Measurements from ENCODE around the gene C16orf46. TPM values are rescaled to one million over a fixed set of nuclear protein-coding genes. Genes with fewer than 3 reads are reported as not detected.

Gene C16orf46
- polyA plus RNA-seq, 1 donor from 2014 or later: 8.7 TPM

DNA sequence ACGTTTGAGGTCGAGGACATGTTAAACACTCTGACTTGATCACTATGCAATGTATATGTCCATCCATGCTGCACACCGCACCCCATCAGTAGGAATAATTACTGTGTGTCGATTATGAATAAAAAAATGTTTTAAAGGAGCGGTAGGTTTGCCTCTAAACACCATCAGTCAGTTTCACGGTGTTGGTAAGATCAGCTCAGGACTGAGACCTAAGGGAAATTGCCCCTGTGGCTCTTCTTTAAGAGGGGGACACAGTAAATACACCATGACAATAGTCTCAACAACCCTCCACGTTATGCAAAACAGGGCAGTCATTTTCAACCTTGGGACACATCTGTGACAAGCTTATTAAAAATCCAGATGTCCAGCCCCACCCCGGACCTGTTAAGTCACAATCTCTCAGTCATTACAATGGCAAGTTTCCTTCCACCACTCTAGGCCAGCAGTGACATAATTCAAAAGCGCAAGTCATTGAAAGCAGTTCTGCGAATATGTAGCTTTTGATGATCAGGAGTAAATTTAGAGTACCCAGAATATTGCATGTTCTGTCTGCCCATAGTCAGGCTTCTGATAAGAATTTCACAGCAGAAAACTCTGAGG, 40.2 kb downstream of the C16orf46 start:
- no peaks in the 10 kb centered on the region for H4K20me1 ChIP-seq (ENCODE audit: insufficient read depth)
- H3K27ac ChIP-seq (ENCODE audit: low read length): peak overlapping the region; percentile 57
- no peaks in the 10 kb centered on the region for H3K27me3 ChIP-seq (ENCODE audit: insufficient read depth, low read depth, low read length)
- TF ChIP-seq EP300 (conservative IDR thresholded peaks at IDR 0.05; ENCODE audit: poor library complexity, severe bottlenecking): no peak
- TF ChIP-seq TAF1 (IDR thresholded peaks at IDR 0.05; ENCODE audit: low read depth): no peak
- no peak for TF ChIP-seq SMC3 (conservative IDR thresholded peaks at IDR 0.05; ENCODE audit: poor library complexity)
- no peak for TF ChIP-seq CTCF (IDR thresholded peaks at IDR 0.05; ENCODE audit: poor library complexity, severe bottlenecking)
- TF ChIP-seq RAD21 (conservative IDR thresholded peaks at IDR 0.05): no peak
- no peak for TF ChIP-seq POLR2AphosphoS5 (IDR thresholded peaks at IDR 0.05)
- TF ChIP-seq EZH2 (IDR thresholded peaks at IDR 0.05; ENCODE audit: borderline replicate concordance, insufficient read depth, low read length, poor library complexity, severe bottlenecking): no peak
- TF ChIP-seq MXI1 (conservative IDR thresholded peaks at IDR 0.05; ENCODE audit: poor library complexity, severe bottlenecking): no peak
- TF ChIP-seq, protein P1, sequence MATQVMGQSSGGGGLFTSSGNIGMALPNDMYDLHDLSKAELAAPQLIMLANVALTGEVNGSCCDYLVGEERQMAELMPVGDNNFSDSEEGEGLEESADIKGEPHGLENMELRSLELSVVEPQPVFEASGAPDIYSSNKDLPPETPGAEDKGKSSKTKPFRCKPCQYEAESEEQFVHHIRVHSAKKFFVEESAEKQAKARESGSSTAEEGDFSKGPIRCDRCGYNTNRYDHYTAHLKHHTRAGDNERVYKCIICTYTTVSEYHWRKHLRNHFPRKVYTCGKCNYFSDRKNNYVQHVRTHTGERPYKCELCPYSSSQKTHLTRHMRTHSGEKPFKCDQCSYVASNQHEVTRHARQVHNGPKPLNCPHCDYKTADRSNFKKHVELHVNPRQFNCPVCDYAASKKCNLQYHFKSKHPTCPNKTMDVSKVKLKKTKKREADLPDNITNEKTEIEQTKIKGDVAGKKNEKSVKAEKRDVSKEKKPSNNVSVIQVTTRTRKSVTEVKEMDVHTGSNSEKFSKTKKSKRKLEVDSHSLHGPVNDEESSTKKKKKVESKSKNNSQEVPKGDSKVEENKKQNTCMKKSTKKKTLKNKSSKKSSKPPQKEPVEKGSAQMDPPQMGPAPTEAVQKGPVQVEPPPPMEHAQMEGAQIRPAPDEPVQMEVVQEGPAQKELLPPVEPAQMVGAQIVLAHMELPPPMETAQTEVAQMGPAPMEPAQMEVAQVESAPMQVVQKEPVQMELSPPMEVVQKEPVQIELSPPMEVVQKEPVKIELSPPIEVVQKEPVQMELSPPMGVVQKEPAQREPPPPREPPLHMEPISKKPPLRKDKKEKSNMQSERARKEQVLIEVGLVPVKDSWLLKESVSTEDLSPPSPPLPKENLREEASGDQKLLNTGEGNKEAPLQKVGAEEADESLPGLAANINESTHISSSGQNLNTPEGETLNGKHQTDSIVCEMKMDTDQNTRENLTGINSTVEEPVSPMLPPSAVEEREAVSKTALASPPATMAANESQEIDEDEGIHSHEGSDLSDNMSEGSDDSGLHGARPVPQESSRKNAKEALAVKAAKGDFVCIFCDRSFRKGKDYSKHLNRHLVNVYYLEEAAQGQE (IDR thresholded peaks at IDR 0.05; ENCODE audit: borderline replicate concordance): no peak
- H2AFZ ChIP-seq (ENCODE audit: low read depth, low read length): peak overlapping the region; percentile 5
- no peaks in the 10 kb centered on the region for H3F3A ChIP-seq (ENCODE audit: insufficient read depth, low read length, poor library complexity, severe bottlenecking)
- H3K9me2 ChIP-seq (ENCODE audit: insufficient read depth, low read length): no peaks in the 10 kb centered on the region
- peak overlapping the region; percentile 83 for H3K9ac ChIP-seq (ENCODE audit: low read length)
- no peaks in the 10 kb centered on the region for H3K36me3 ChIP-seq (ENCODE audit: insufficient read depth, low read length)
- no peaks in the 10 kb centered on the region for H3K9me3 ChIP-seq (ENCODE audit: low read length)
- H3K4me2 ChIP-seq (ENCODE audit: low read length): peak overlapping the region; percentile 94
- peaks cover 45% of the 10 kb centered on the region for H3K79me2 ChIP-seq (replicated peaks; ENCODE audit: insufficient read depth, low read length)
- H3K4me3 ChIP-seq (ENCODE audit: low read length): peak overlapping the region; percentile 89

- Histone ChIP-seq H2AFZ (ENCODE audit: low read depth, low read length) (peak overlapping the region; percentile 5), H3K4me2 (ENCODE audit: low read length) (peak overlapping the region; percentile 94), H4K20me1 (ENCODE audit: insufficient read depth) (no peaks in the 10 kb centered on the region), H3K79me2 (replicated peaks; ENCODE audit: insufficient read depth, low read length) (peaks cover 45% of the 10 kb centered on the region), H3K9ac (ENCODE audit: low read length) (peak overlapping the region; percentile 83), H3K9me2 (ENCODE audit: insufficient read depth, low read length) (no peaks in the 10 kb centered on the region), H3K9me3 (ENCODE audit: low read length) (no peaks in the 10 kb centered on the region), H3K4me3 (ENCODE audit: low read length) (peak overlapping the region; percentile 89), H3F3A (ENCODE audit: insufficient read depth, low read length, poor library complexity, severe bottlenecking) (no peaks in the 10 kb centered on the region), H3K27me3 (ENCODE audit: insufficient read depth, low read depth, low read length) (no peaks in the 10 kb centered on the region), H3K36me3 (ENCODE audit: insufficient read depth, low read length) (no peaks in the 10 kb centered on the region), H3K27ac (ENCODE audit: low read length) (peak overlapping the region; percentile 57)
- TF ChIP-seq MXI1 (conservative IDR thresholded peaks at IDR 0.05; ENCODE audit: poor library complexity, severe bottlenecking) (no peak), POLR2AphosphoS5 (IDR thresholded peaks at IDR 0.05) (peak; percentile 15), RAD21 (conservative IDR thresholded peaks at IDR 0.05) (no peak), TAF1 (IDR thresholded peaks at IDR 0.05; ENCODE audit: low read depth) (no peak), EP300 (conservative IDR thresholded peaks at IDR 0.05; ENCODE audit: poor library complexity, severe bottlenecking) (no peak), EZH2 (IDR thresholded peaks at IDR 0.05; ENCODE audit: borderline replicate concordance, insufficient read depth, low read length, poor library complexity, severe bottlenecking) (no peak)
- TF ChIP-seq, protein P1 (IDR thresholded peaks at IDR 0.05; ENCODE audit: borderline replicate concordance): peak; percentile 24
These were observed 40.9 kb downstream of the C16orf46 start for GRCh38 chr16:81035975-81036750.

Measured in neural cell (in vitro differentiated cells).